ENCODE results near the gene ACVRL1. TPM values are rescaled to one million over a fixed set of nuclear protein-coding genes. Genes with fewer than 3 reads are reported as not detected.

The ACVRL1 gene
- total RNA-seq = 0.35 TPM in 1 of 2 replicates, not detected in the other

GRCh38 chr12:51907083-51907855, at the start of gene ACVRL1:
Gene ACVRL1, plus strand, starts transcription at chr12:51907504. Its CDS starts 4,971 bp downstream, at chr12:51912475.

GRCh38 chr12:51887476-51888315, 19.6 kb upstream of the ACVRL1 start, which contains the start of gene ANKRD33:
Gene ANKRD33, plus strand, starts transcription at chr12:51888103. Its CDS starts 84 bp downstream, at chr12:51888187.

GRCh38 chr12:51951199-51951842, 44.0 kb downstream of the ACVRL1 start, which contains the start of gene ACVR1B:
Gene ACVR1B, plus strand, starts transcription at chr12:51951699. Its CDS starts 45 bp downstream, at chr12:51951744.

Other genes starting within 250 kb of the ACVRL1 start
- not detected in 2 replicates for gene FIGNL2, start 58.8 kb upstream of the ACVRL1 start, total RNA-seq
- not detected in 2 replicates for gene ANKRD33, start 19.4 kb upstream of the ACVRL1 start, total RNA-seq
- gene ACVR1B, start 44.2 kb downstream of the ACVRL1 start, total RNA-seq = 7.2 and 11.6 TPM in 2 replicates
- gene TAMALIN, start 99.4 kb downstream of the ACVRL1 start, total RNA-seq = 0.07 and 0.70 TPM in 2 replicates
- gene NR4A1, start 143.9 kb downstream of the ACVRL1 start, total RNA-seq = 1.9 and 6.2 TPM in 2 replicates
- gene ATG101, start 162.5 kb downstream of the ACVRL1 start, total RNA-seq = 57.4 and 59.3 TPM in 2 replicates
- gene SMIM41, start 172.2 kb downstream of the ACVRL1 start, total RNA-seq = not detected in 2 replicates

All from airway epithelial cell (primary cell).